ENCODE results near the gene BTNL3. TPM values are rescaled to one million over a fixed set of nuclear protein-coding genes. Genes with fewer than 3 reads are reported as not detected.

The BTNL3 gene
- total and polyA plus RNA-seq, 9 of the 15 experiments (the other 6 are each of a cell fraction or from before 2014, with no cell fraction given), result 0.03 to 0.44 (median 0.04) TPM; not detected in 4

DNA sequence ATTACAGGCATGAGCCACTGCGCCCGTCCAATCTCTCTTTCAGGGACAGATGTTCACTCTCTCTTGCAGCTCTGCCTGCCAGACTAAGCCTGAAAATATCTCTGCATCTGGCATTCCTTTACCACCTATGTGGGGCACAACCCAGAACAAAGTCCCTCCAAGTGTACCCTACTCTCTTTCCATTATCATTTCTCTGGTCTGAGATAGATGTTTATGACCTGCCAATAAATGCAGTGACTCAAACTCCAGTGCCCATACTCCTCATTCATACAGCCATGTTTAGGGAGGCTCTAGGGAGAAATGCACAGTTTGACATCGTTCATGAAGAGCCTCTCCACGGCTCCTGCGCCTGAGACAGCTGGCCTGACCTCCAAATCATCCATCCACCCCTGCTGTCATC, at the start of gene BTNL3 (continued):
- TF ChIP-seq BRF2 (IDR thresholded peaks at IDR 0.05; ENCODE audit: borderline replicate concordance, insufficient read depth, insufficient read length), result no peak

GRCh38 chr5:180950291-180950949, 38.2 kb upstream of the BTNL3 start:
- WGBS (ENCODE audit: insufficient coverage, low coverage, missing lambda C conversion rate), result no CpG with 5 or more reads among the region's 6 CpGs
- H4K20me1 ChIP-seq (replicated peaks; ENCODE audit: control insufficient read depth, insufficient read depth, low read length), result no peaks in the 10 kb centered on the region
- no peak overlapping the region for H3K4me2 ChIP-seq (ENCODE audit: insufficient read depth, low read length)
- H2AFZ ChIP-seq (ENCODE audit: low read depth, low read length), result no peak overlapping the region
- H3K36me3 ChIP-seq (ENCODE audit: control insufficient read depth, insufficient read depth, low read length), result no peaks in the 10 kb centered on the region
- no TSS peak for BruUV-seq (replicated peaks)
- H3K27ac ChIP-seq (ENCODE audit: extremely low read depth, low read depth, low read length), result no peak overlapping the region
- no peak for TF ChIP-seq ETS2 (tag; IDR thresholded peaks at IDR 0.05; ENCODE audit: borderline replicate concordance, poor library complexity, severe bottlenecking)
- TF ChIP-seq ZNF696 (CRISPR knock-in tag; conservative IDR thresholded peaks at IDR 0.05), result no peak
- no peak for TF ChIP-seq ZKSCAN1 (IDR thresholded peaks at IDR 0.05; ENCODE audit: low read depth, low read length)
- no peak for TF ChIP-seq PKNOX1 (IDR thresholded peaks at IDR 0.05)
- no peak for TF ChIP-seq ZC3H8 (IDR thresholded peaks at IDR 0.05)
- no peak for TF ChIP-seq FOXP1 (CRISPR knock-in tag; IDR thresholded peaks at IDR 0.05)
- intact Hi-C loops (cut with micrococcal nuclease) (no loop called here), in situ Hi-C loops (cut with MboI) (no loop called here)
- H3K9me1 ChIP-seq (ENCODE audit: control insufficient read depth, insufficient read depth, low read length), result no peaks in the 10 kb centered on the region
- H3K4me3 ChIP-seq, result no peak overlapping the region
- DNase-seq (ENCODE audit: extremely low read depth in 1 of 4, low spot score in 3 of 4) (no peak), ATAC-seq (no peak), FAIRE-seq (no peak)
- no peaks in the 10 kb centered on the region; a peak in 1 of 5 replicates for H3K4me1 ChIP-seq (replicated peaks in 1 of 2; ENCODE audit: control insufficient read depth in 2 of 2, insufficient read depth in 2 of 2, low read length in 2 of 2)
- no peaks in the 10 kb centered on the region for H3K9me3 ChIP-seq (replicated peaks; ENCODE audit: control insufficient read depth, insufficient read depth, low read depth, low read length)
- ChIA-PET CTCF (ENCODE audit: low intra/inter-chr PET ratio) (no interaction called here), POLR2A (no interaction called here)
- no peaks in the 10 kb centered on the region for H3K79me2 ChIP-seq (ENCODE audit: control insufficient read depth, insufficient read depth, low read length)
- H3K27me3 ChIP-seq (ENCODE audit: control insufficient read depth in 2 of 2, insufficient read depth in 2 of 2, low read length in 2 of 2), result no peaks in the 10 kb centered on the region
- no peak overlapping the region for H3K9ac ChIP-seq (ENCODE audit: insufficient read depth in 1 of 2, low read depth in 2 of 2, low read length in 2 of 2)
